Fibroblast of lung (primary cell): ENCODE data around the gene GPR65. TPM values are rescaled to one million over a fixed set of nuclear protein-coding genes. Genes with fewer than 3 reads are reported as not detected.

Experiments
- DNase-seq, 2 donors: peaks; one replicate each; pipeline versions ENCODE4 v3.0.0 to v3.0.0-alpha.2; 2010; ENCODE audit warnings: low read depth in 2 of 2
- H2AFZ ChIP-seq: 2 replicates; pipeline ENCODE4 v1.5.1; 2012; ENCODE audit warnings: low read length, control low read depth, inconsistent platforms
- H3K27ac ChIP-seq: 2 replicates; pipeline ENCODE4 v1.5.1; 2011; ENCODE audit warnings: low read length, control low read depth; ENCODE audit not compliant: insufficient read depth
- H3K27me3 ChIP-seq: 2 replicates; pipeline ENCODE4 v1.5.1; 2011; ENCODE audit warnings: mild to moderate bottlenecking, low read length; ENCODE audit not compliant: control insufficient read depth, insufficient read depth
- H3K36me3 ChIP-seq: 2 replicates; pipeline ENCODE4 v1.5.1; 2011; ENCODE audit warnings: low read length; ENCODE audit not compliant: control insufficient read depth, insufficient read depth
- H3K4me1 ChIP-seq: 2 replicates; pipeline ENCODE4 v1.5.1; 2011; ENCODE audit warnings: low read length; ENCODE audit not compliant: control insufficient read depth, insufficient read depth; ENCODE audit errors: extremely low read depth
- H3K4me2 ChIP-seq: 2 replicates; pipeline ENCODE4 v1.5.1; 2011; ENCODE audit warnings: low read length, control low read depth; ENCODE audit not compliant: insufficient read depth; ENCODE audit errors: extremely low read depth
- H3K4me3 ChIP-seq, 4 experiments: fragments of 200-600 bp in 1 of 4; sonication (generic) in 1 of 4; replicated peaks in 1 of 4; 2 replicates each; pipeline ENCODE4 v1.5.1; 2011 to 2016; ENCODE audit warnings: low read length in 4 of 4, low read depth in 3 of 4, mild to moderate bottlenecking in 3 of 4, control low read depth in 2 of 4, inconsistent platforms in 1 of 4, mixed read lengths in 1 of 4; ENCODE audit not compliant: insufficient read depth in 1 of 4; ENCODE audit errors: control extremely low read depth in 1 of 4
- H3K79me2 ChIP-seq: 2 replicates; pipeline ENCODE4 v1.5.1; 2012; ENCODE audit warnings: mild to moderate bottlenecking, low read length, inconsistent platforms; ENCODE audit not compliant: control insufficient read depth, insufficient read depth
- H3K9ac ChIP-seq: 2 replicates; pipeline ENCODE4 v1.5.1; 2011; ENCODE audit warnings: mild to moderate bottlenecking, low read length, control low read depth; ENCODE audit not compliant: insufficient read depth
- H3K9me3 ChIP-seq: 2 replicates; pipeline ENCODE4 v1.5.1; 2012; ENCODE audit warnings: low read depth, low read length; ENCODE audit not compliant: control insufficient read depth, insufficient read depth
- H4K20me1 ChIP-seq: 2 replicates; pipeline ENCODE4 v1.5.1; 2011; ENCODE audit warnings: low read length; ENCODE audit not compliant: control insufficient read depth, insufficient read depth; ENCODE audit errors: extremely low read depth
- EZH2 ChIP-seq: IDR thresholded peaks from 2 replicates; pipeline ENCODE4 v1.5.1; 2012; ENCODE audit warnings: low read length, control low read depth, mild to moderate bottlenecking; ENCODE audit errors: missing control alignments
- polyA plus RNA-seq, 2 donors: library from polyadenylated mRNA; depleted of rRNA in 1 of 2; stranded (reverse) in 1 of 2; unstranded in 1 of 2; fragments of >200 nt; gene quantifications; 2 replicates each; pipeline ENCODE4 v1.2.1, GENCODE V29; 2011 to 2012; ENCODE audit warnings: missing spikeins in 1 of 2
- total RNA-seq: library from RNA; depleted of rRNA; stranded (reverse); fragments of >200 nt; gene quantifications from 2 replicates; pipeline ENCODE4 v1.2.1, GENCODE V29; 2014
- TF ChIP-seq, protein P1 (sequence below), 2 donors: IDR thresholded peaks in 1 of 2; conservative IDR thresholded peaks in 1 of 2; 1 replicate in 1 of 2; 2 replicates in 1 of 2; pipeline ENCODE4 v1.5.1; 2011 to 2012; ENCODE audit warnings: low read length in 2 of 2, control low read depth in 1 of 2, inconsistent platforms in 1 of 2, low read depth in 1 of 2, mild to moderate bottlenecking in 1 of 2

Gene GPR65
- total and polyA plus RNA-seq, 2 donors (not counting 1 experiment from before 2014, with no cell fraction given): 0.07 to 0.17 TPM

DNA sequence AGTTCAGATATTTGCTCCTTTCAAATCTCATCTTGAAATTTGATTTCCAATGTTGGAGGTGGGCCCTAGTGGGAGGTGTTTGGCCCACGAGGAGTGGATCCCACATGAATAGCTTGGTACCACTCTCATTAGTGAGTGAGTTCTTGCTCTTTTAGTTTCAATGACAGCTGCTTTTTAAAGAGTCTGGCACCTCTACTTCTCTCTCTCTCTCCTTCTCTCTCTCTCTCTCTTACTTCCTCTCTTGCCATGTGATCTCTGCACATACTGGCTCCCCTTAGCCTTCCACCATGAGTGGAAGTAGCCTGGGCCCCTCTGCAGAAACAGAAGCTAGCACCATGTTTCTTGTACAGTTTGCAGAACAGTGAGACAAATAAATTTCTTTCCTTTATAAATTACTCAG lies 25.1 kb downstream of the GPR65 start:
- no peaks in the 10 kb centered on the region for H3K79me2 ChIP-seq
- H4K20me1 ChIP-seq: no peaks in the 10 kb centered on the region
- DNase-seq: no peak
- H3K36me3 ChIP-seq: no peaks in the 10 kb centered on the region
- H3K4me1 ChIP-seq: no peaks in the 10 kb centered on the region
- no peak overlapping the region for H3K27ac ChIP-seq
- no peaks in the 10 kb centered on the region for H3K9me3 ChIP-seq
- H3K4me2 ChIP-seq: no peak overlapping the region
- H3K27me3 ChIP-seq: no peaks in the 10 kb centered on the region
- TF ChIP-seq, protein P1, sequence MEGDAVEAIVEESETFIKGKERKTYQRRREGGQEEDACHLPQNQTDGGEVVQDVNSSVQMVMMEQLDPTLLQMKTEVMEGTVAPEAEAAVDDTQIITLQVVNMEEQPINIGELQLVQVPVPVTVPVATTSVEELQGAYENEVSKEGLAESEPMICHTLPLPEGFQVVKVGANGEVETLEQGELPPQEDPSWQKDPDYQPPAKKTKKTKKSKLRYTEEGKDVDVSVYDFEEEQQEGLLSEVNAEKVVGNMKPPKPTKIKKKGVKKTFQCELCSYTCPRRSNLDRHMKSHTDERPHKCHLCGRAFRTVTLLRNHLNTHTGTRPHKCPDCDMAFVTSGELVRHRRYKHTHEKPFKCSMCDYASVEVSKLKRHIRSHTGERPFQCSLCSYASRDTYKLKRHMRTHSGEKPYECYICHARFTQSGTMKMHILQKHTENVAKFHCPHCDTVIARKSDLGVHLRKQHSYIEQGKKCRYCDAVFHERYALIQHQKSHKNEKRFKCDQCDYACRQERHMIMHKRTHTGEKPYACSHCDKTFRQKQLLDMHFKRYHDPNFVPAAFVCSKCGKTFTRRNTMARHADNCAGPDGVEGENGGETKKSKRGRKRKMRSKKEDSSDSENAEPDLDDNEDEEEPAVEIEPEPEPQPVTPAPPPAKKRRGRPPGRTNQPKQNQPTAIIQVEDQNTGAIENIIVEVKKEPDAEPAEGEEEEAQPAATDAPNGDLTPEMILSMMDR (conservative IDR thresholded peaks at IDR 0.05 in 1 of 2, IDR thresholded peaks at IDR 0.05 in 1 of 2; ENCODE audit: low read depth in 1 of 2, low read length in 2 of 2): no peak
- no peak for TF ChIP-seq EZH2
- no peak overlapping the region for H3K9ac ChIP-seq
- no peak overlapping the region for H2AFZ ChIP-seq
- no peak overlapping the region for H3K4me3 ChIP-seq

DNA sequence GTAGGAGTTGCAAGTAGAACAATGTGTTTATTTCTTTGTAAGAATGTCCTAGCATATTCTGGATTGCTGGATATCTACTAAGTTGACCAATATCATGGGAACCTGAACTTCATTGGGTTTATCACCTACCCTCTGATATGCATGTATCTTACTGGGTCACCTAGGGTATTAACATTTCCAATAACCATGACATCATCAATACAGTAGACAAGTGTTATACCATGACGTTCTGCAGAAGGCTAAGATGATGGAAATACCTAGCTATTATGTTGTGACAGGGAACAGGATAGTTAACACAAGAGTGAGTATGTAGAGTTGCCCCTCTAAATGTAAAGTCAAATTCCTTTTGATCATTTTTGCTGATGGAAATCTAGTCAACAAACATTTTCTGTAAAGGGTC lies 26.0 kb downstream of the GPR65 start:
- Histone ChIP-seq H3K9me3 (no peaks in the 10 kb centered on the region), H3K9ac (no peak overlapping the region), H3K36me3 (no peaks in the 10 kb centered on the region), H3K27ac (no peak overlapping the region), H2AFZ (no peak overlapping the region), H4K20me1 (no peaks in the 10 kb centered on the region), H3K4me3 (no peak overlapping the region), H3K4me2 (no peak overlapping the region), H3K4me1 (no peaks in the 10 kb centered on the region), H3K27me3 (no peaks in the 10 kb centered on the region), H3K79me2 (no peaks in the 10 kb centered on the region)
- TF ChIP-seq, protein P1 (conservative IDR thresholded peaks at IDR 0.05 in 1 of 2, IDR thresholded peaks at IDR 0.05 in 1 of 2; ENCODE audit: low read depth in 1 of 2, low read length in 2 of 2): no peak
- no peak for TF ChIP-seq EZH2
- no peak for DNase-seq

DNA sequence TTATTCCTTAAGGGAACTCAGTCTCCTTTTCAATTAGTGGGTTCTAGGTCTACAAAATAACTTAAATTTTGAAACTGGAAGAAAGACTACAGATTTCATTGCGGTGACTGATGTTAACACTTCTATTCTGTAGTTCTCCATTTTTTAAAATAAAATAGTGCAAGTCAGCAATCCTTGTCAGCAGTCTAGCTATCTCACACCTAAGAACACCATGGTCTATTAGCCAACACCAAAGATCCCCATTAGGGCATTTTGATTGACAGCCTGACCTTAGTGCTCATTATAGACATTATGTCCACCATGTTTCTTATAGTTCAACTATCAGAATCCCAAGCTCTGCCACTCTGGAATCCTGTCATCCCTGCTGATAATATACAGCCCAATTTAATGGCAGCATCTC lies 27.4 kb downstream of the GPR65 start:
- no peaks in the 10 kb centered on the region for H3K79me2 ChIP-seq
- H3K9me3 ChIP-seq: no peaks in the 10 kb centered on the region
- DNase-seq: no peak

More for the DNA sequence above, 27.4 kb downstream of the GPR65 start:
- no peak overlapping the region for H3K4me2 ChIP-seq
- H3K9ac ChIP-seq: no peak overlapping the region
- H3K4me3 ChIP-seq: no peak overlapping the region
- no peaks in the 10 kb centered on the region for H3K27me3 ChIP-seq
- TF ChIP-seq, protein P1 (conservative IDR thresholded peaks at IDR 0.05 in 1 of 2, IDR thresholded peaks at IDR 0.05 in 1 of 2; ENCODE audit: low read depth in 1 of 2, low read length in 2 of 2): no peak
- TF ChIP-seq EZH2: no peak
- H3K4me1 ChIP-seq: no peaks in the 10 kb centered on the region
- H3K27ac ChIP-seq: no peak overlapping the region
- no peak overlapping the region for H2AFZ ChIP-seq
- no peaks in the 10 kb centered on the region for H3K36me3 ChIP-seq
- H4K20me1 ChIP-seq: no peaks in the 10 kb centered on the region
